ENCODE results near the gene CPXM2.

DNA sequence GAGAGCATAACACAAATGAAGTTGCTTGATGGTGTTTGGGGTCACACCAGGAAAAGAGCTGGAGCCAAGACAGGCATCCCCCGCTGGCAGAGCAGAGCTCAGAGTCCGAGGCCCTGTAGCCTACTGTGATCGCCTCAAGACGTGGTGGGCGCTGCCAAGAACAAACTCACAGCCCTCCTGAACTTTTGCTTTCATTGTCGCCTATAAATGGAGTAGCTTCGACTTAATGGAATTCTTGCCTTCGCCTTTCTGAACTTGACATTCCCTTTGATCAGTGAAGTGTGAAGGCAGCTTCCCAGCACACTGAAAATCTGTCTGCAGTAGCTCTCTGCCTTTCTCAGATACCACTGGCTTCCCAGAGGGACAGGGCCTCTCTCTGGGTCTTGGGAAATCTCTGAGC, 21.3 kb downstream of the CPXM2 start:
- TF ChIP-seq, protein P1, sequence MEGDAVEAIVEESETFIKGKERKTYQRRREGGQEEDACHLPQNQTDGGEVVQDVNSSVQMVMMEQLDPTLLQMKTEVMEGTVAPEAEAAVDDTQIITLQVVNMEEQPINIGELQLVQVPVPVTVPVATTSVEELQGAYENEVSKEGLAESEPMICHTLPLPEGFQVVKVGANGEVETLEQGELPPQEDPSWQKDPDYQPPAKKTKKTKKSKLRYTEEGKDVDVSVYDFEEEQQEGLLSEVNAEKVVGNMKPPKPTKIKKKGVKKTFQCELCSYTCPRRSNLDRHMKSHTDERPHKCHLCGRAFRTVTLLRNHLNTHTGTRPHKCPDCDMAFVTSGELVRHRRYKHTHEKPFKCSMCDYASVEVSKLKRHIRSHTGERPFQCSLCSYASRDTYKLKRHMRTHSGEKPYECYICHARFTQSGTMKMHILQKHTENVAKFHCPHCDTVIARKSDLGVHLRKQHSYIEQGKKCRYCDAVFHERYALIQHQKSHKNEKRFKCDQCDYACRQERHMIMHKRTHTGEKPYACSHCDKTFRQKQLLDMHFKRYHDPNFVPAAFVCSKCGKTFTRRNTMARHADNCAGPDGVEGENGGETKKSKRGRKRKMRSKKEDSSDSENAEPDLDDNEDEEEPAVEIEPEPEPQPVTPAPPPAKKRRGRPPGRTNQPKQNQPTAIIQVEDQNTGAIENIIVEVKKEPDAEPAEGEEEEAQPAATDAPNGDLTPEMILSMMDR (IDR thresholded peaks at IDR 0.05; ENCODE audit: poor library complexity), result no peak
- no peak for TF ChIP-seq EZH2 (IDR thresholded peaks at IDR 0.05; ENCODE audit: borderline replicate concordance)
- TF ChIP-seq EZH2phosphoT487 (IDR thresholded peaks at IDR 0.05; ENCODE audit: low read depth, severe bottlenecking, unreplicated experiment), result no peak
